GM12878 (cell line): ENCODE results near the gene NFKBIE. TPM values are rescaled to one million over a fixed set of nuclear protein-coding genes. Genes with fewer than 3 reads are reported as not detected.

Experiments used
- ATAC-seq: fragments of 200-7000 bp; cut with Tn5 transposase; 3 replicates; pipeline ENCODE4 v1.9.1; 2020; ENCODE audit warnings: mild to moderate bottlenecking, moderate library complexity
- BruUV-seq: library from RNA; stranded (reverse); fragments of 400-500 nt; replicated peaks from 2 replicates; lab custom pipeline; 2021; lab: Mats Ljungman, UMichigan
- CTCF ChIA-PET: fragments of 300-600 bp; sonication (Branson Sonifier 250); formaldehyde crosslinking; extraction: SDS; loops from one replicate; lab custom pipeline; 2021; ENCODE audit warnings: inconsistent platforms; lab: Yijun Ruan, JAX
- POLR2A ChIA-PET: fragments of 350-600 bp; formaldehyde crosslinking; extraction: SDS; loops from one replicate; lab custom pipeline; 2021; ENCODE audit warnings: inconsistent platforms; lab: Charles Lee
- RAD21 ChIA-PET: fragments of 300-600 bp; sonication (Branson Sonifier 250); formaldehyde crosslinking; loops from one replicate; lab custom pipeline; 2023; ENCODE audit warnings: antibody characterized with exemption; ENCODE audit not compliant: unreplicated experiment; lab: Charles Lee
- SMC1A ChIA-PET: fragments of 300-600 bp; sonication (Branson Sonifier 250); formaldehyde crosslinking; loops from one replicate; lab custom pipeline; 2023; ENCODE audit not compliant: unreplicated experiment, uncharacterized antibody; lab: Charles Lee
- DNase-seq: peaks from one replicate; pipeline ENCODE4 v3.0.0-alpha.2; 2011; ENCODE audit warnings: low read depth, low spot score
- FAIRE-seq: peaks from 3 replicates; lab custom pipeline; 2011; peaks lifted over from hg19 to GRCh38; lab: Jason Lieb, UNC
- H2AFZ ChIP-seq: 2 replicates; pipeline ENCODE4 v1.6.0; 2011; ENCODE audit warnings: low read depth, low read length, control low read depth; ENCODE audit not compliant: control insufficient read depth
- H3K27ac ChIP-seq: 2 replicates; pipeline ENCODE4 v1.5.1; 2011; ENCODE audit warnings: control low read depth; ENCODE audit not compliant: control insufficient read depth, insufficient read depth
- H3K27me3 ChIP-seq, 2 experiments: replicated peaks in 1 of 2; 2 replicates each; pipeline versions ENCODE4 v1.6.0 to v1.6.1; 2011; ENCODE audit warnings: low read length in 1 of 2; ENCODE audit not compliant: control insufficient read depth in 2 of 2, insufficient read depth in 2 of 2
- H3K36me3 ChIP-seq, 2 experiments: 2 replicates each; pipeline ENCODE4 v1.5.1; 2011; ENCODE audit warnings: low read length in 1 of 2; ENCODE audit not compliant: control insufficient read depth in 2 of 2, insufficient read depth in 2 of 2
- H3K4me1 ChIP-seq: 2 replicates; pipeline ENCODE4 v1.6.1; 2011; ENCODE audit warnings: mild to moderate bottlenecking, low read length, moderate library complexity, mixed read lengths; ENCODE audit not compliant: control insufficient read depth, insufficient read depth
- H3K4me2 ChIP-seq: 2 replicates; pipeline ENCODE4 v1.6.0; 2011; ENCODE audit warnings: control low read depth; ENCODE audit not compliant: control insufficient read depth, insufficient read depth
- H3K4me3 ChIP-seq: fragments of 200-600 bp; sonication (generic); 2 replicates; pipeline ENCODE4 v1.5.1; 2016
- H3K79me2 ChIP-seq: 2 replicates; pipeline ENCODE4 v1.6.0; 2011; ENCODE audit warnings: low read length; ENCODE audit not compliant: control insufficient read depth, insufficient read depth
- H3K9ac ChIP-seq: 2 replicates; pipeline ENCODE4 v1.8.0; 2011; ENCODE audit warnings: low read length, control low read depth, mixed read lengths; ENCODE audit not compliant: control insufficient read depth, insufficient read depth
- H3K9me3 ChIP-seq: replicated peaks from 3 replicates; pipeline ENCODE4 v1.5.1; 2011; ENCODE audit warnings: mild to moderate bottlenecking, low read length; ENCODE audit not compliant: control insufficient read depth, insufficient read depth
- H4K20me1 ChIP-seq: 2 replicates; pipeline ENCODE4 v1.6.0; 2011; ENCODE audit not compliant: control insufficient read depth, insufficient read depth
- CEBPB ChIP-seq, 2 experiments: fragments of 150-350 bp in 1 of 2; IDR thresholded peaks; 2 replicates each; pipeline ENCODE4 v1.6.1; 2012 to 2014; ENCODE audit warnings: low read depth in 2 of 2, low read length in 2 of 2, borderline replicate concordance in 1 of 2, inconsistent platforms in 1 of 2
- E2F4 ChIP-seq: IDR thresholded peaks from 2 replicates; pipeline ENCODE4 v1.6.1; 2012; ENCODE audit warnings: low read depth, low read length, improper control_type of control experiment
- HDAC2 ChIP-seq: fragments of 200-600 bp; sonication (generic); IDR thresholded peaks from 2 replicates; pipeline ENCODE4 v1.6.1; 2017
- IRF3 ChIP-seq: fragments of 450-650 bp; IDR thresholded peaks from 2 replicates; pipeline ENCODE4 v1.6.1; 2014; ENCODE audit warnings: mild to moderate bottlenecking
- IRF4 ChIP-seq: IDR thresholded peaks from 2 replicates; pipeline ENCODE4 v1.6.1; 2011; ENCODE audit warnings: low read depth, low read length
- LARP7 ChIP-seq: fragments of 450-650 bp; IDR thresholded peaks from 2 replicates; pipeline ENCODE4 v1.6.1; 2017; ENCODE audit warnings: mild to moderate bottlenecking
- MLLT1 ChIP-seq: fragments of 450-650 bp; IDR thresholded peaks from 2 replicates; pipeline ENCODE4 v1.6.1; 2016; ENCODE audit warnings: mild to moderate bottlenecking
- NR2F1 ChIP-seq: fragments of 450-650 bp; conservative IDR thresholded peaks from 2 replicates; pipeline ENCODE4 v1.6.1; 2017; ENCODE audit warnings: mild to moderate bottlenecking
- NRF1 ChIP-seq: conservative IDR thresholded peaks from 2 replicates; pipeline ENCODE4 v1.6.1; 2011; ENCODE audit warnings: mild to moderate bottlenecking, low read depth, low read length, improper control_type of control experiment
- POU2F2 ChIP-seq: IDR thresholded peaks from 3 replicates; pipeline ENCODE4 v1.6.1; 2011; ENCODE audit warnings: low read depth, mild to moderate bottlenecking, low read length, borderline replicate concordance
- SPI1 ChIP-seq: IDR thresholded peaks from 2 replicates; pipeline ENCODE4 v1.6.1; 2011; ENCODE audit warnings: low read depth, mild to moderate bottlenecking, low read length, moderate library complexity, borderline replicate concordance; ENCODE audit not compliant: insufficient read depth
- SUPT20H ChIP-seq: IDR thresholded peaks from 2 replicates; pipeline ENCODE4 v1.6.1; 2011; ENCODE audit warnings: low read depth, mild to moderate bottlenecking, low read length, moderate library complexity, borderline replicate concordance; ENCODE audit not compliant: control insufficient read depth
- ZNF687 ChIP-seq: fragments of 450-650 bp; IDR thresholded peaks from 2 replicates; pipeline ENCODE4 v1.6.1; 2017; ENCODE audit warnings: mild to moderate bottlenecking, moderate library complexity
- WGBS: methylation state at CpG from one replicate; pipeline ENCODE4 v1.1.6; 2016; ENCODE audit warnings: low lambda C conversion rate; ENCODE audit not compliant: insufficient replicate concordance, insufficient coverage; ENCODE audit errors: missing lambda C conversion rate; 5-methylcytosine and 5-hydroxymethylcytosine counted together
- in situ Hi-C: fragments of 300-500 bp; cut with MboI; formaldehyde crosslinking; loops from 9 replicates; pipeline ENCODE4 v1.14.3; 2018; ENCODE audit warnings: mixed read lengths
- intact Hi-C: fragments of 100-400 bp; cut with micrococcal nuclease; formaldehyde crosslinking; loops from one replicate; pipeline ENCODE4 v1.14.2; 2022; ENCODE audit not compliant: unreplicated experiment
- polyA plus RNA-seq, 11 experiments: library from polyadenylated mRNA; depleted of rRNA in 4 of 11; unstranded in 6 of 11; stranded (reverse) in 5 of 11; fragments of >200 nt; fragmentation: Nextera tagmentation in 4 of 11; fragmentation: Illumina TruSeq in 1 of 11; extraction: Ambion mirVana in 4 of 11; extraction: Trizol in 1 of 11; gene quantifications; 1 replicate in 1 of 11; 2 replicates in 10 of 11; pipeline versions ENCODE4 v1.2.1 to v1.2.3, GENCODE V29; 2011 to 2016; ENCODE audit warnings: inconsistent platforms in 2 of 11, missing spikeins in 2 of 11, low read depth in 1 of 11
- total RNA-seq, 4 experiments: library from RNA; depleted of rRNA in 3 of 4; stranded (reverse); fragments of >200 nt in 3 of 4; fragmentation: Illumina TruSeq in 1 of 4; extraction: Trizol in 1 of 4; gene quantifications; 2 replicates each; pipeline versions ENCODE4 v1.2.1 to v1.2.3, GENCODE V29; 2013 to 2021

Gene NFKBIE
- total and polyA plus RNA-seq, 10 of the 15 experiments (the other 5 are each of a cell fraction or from before 2014, with no cell fraction given), result 10.4 to 106 (median 38.8) TPM

- intact Hi-C loops, result loop anchor here (2.0 kb wide), 1 partner anchor 48 kb away; the partner anchor contains the start of gene AARS2
- peak overlapping the region; percentile 90 for H3K9ac ChIP-seq
- in situ Hi-C loops, result loop anchor here (5.0 kb wide), 1 partner anchor 73 kb away; no protein-coding TSS in a partner anchor
- POLR2A ChIA-PET, result interaction anchor here (0.5 to 10.7 kb wide), 13 partner anchors 10 to 874 kb away, joined by 3 to 131 read pairs (median 4); partner anchors contain the start of gene HSP90AB1
- RAD21 ChIA-PET, result interaction anchor here (0.8 to 1.6 kb wide), 5 partner anchors 8 to 42 kb away, joined by 3 to 6 read pairs (median 3); partner anchors contain the start of gene HSP90AB1
- peak; percentile 41 for FAIRE-seq
- no peak overlapping the region for H2AFZ ChIP-seq
- no peaks in the 10 kb centered on the region for H4K20me1 ChIP-seq
- peaks cover 53% of the 10 kb centered on the region for H3K4me1 ChIP-seq
- SMC1A ChIA-PET, result interaction anchor here (0.7 to 1.5 kb wide), 5 partner anchors 9 to 92 kb away, joined by 3 to 7 read pairs (median 4); no protein-coding TSS in a partner anchor
- no peaks in the 10 kb centered on the region; a peak in 1 of 4 replicates for H3K27me3 ChIP-seq
- TSS peak; percentile 57 for BruUV-seq
- no peak for DNase-seq
- H3K4me3 ChIP-seq, result peak overlapping the region; percentile 98
- CTCF ChIA-PET, result interaction anchor here (0.7 to 6.3 kb wide), 20 partner anchors 9 to 605 kb away, joined by 3 to 163 read pairs (median 6); partner anchors contain the start of genes AARS2 and HSP90AB1
- H3K27ac ChIP-seq, result peak overlapping the region; percentile 99
- under 1% methylated on average over 13 of the region's 13 CpGs for whole genome bisulfite sequencing
- ATAC-seq, result peak; percentile 54
- H3K4me2 ChIP-seq, result peak overlapping the region; percentile 98
- H3K9me3 ChIP-seq, result no peaks in the 10 kb centered on the region
- peaks cover 61% of the 10 kb centered on the region for H3K79me2 ChIP-seq
- peaks cover 7 to 11% of the 10 kb centered on the region in 2 experiments; a peak in 3 of 4 replicates for H3K36me3 ChIP-seq
- TF ChIP-seq SUPT20H, result no peak
- no peak; the same call in 1 of the 2 replicates for TF ChIP-seq ZNF687
- no peak for TF ChIP-seq IRF3
- TF ChIP-seq NRF1, result no peak
- TF ChIP-seq CEBPB (IDR thresholded peaks at IDR 0.05; ENCODE audit: borderline replicate concordance in 1 of 2, low read depth in 2 of 2, low read length in 2 of 2), result no peak
- no peak; the same call in 1 of the 2 replicates for TF ChIP-seq HDAC2
- peak; percentile 93 for TF ChIP-seq MLLT1
- TF ChIP-seq IRF4, result 0 out of 2 replicates have a peak, but pooled peaks have one; percentile 27
- TF ChIP-seq NR2F1, result no peak
- peak; percentile 99 for TF ChIP-seq SPI1
- peak; percentile 41; the same call in 1 of the 2 replicates for TF ChIP-seq LARP7
- no peak for TF ChIP-seq E2F4
- no peak; the same call in 2 of the 3 replicates for TF ChIP-seq POU2F2
Observed at GRCh38 chr6:44264154-44265006, 971 bp downstream of the NFKBIE start.
